GM23248 (cell line): ENCODE measurements around the gene TBC1D30.

ENCODE experiments used
- EZH2 ChIP-seq: fragments of 200-600 bp; sonication (generic); IDR thresholded peaks from 2 replicates; pipeline ENCODE4 v1.6.1; 2018; ENCODE audit warnings: antibody characterized with exemption, mild to moderate bottlenecking; ENCODE audit not compliant: insufficient read depth, poor library complexity, severe bottlenecking
- EZH2phosphoT487 ChIP-seq: fragments of 200-600 bp; sonication (generic); IDR thresholded peaks from 2 replicates; pipeline ENCODE4 v1.6.1; 2018; ENCODE audit warnings: antibody characterized with exemption, moderate library complexity, mild to moderate bottlenecking, low read depth; ENCODE audit not compliant: insufficient read depth

DNA sequence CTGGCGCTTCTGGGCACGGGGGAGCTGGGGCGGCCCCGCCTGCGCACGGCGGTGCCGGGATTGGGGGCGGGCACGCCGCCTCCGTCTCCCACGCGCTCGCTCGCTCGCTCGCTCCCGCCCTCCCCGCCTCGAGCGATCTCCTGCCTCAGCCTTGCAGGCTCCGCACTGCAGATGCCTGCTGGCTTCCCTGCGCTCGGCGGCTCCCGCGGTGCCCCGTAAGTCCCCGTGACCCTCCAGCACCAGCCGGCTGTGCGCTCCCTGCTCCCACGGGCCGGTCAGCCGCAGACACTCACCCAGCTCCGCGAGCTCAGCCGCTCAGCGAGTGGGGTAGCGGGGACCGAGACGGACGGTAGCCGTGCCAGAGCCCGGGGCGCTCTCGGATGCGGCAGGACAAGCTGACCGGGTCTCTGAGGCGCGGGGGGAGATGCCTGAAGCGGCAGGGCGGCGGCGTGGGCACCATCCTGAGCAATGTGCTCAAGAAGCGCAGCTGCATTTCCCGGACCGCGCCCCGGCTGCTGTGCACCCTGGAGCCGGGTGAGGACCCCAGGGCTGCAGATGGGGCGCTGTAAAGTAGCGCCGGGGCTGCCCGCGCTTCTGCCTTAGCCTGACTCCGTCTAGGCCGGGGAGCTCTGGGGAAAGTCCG, at the start of gene TBC1D30:
- TF ChIP-seq EZH2 (no peak), EZH2phosphoT487 (no peak)
